GM13976 (cell line): ENCODE data around the gene CDK14.
A peak's percentile ranks its signal among the peaks of the same experiment; 100 is the strongest.

ENCODE experiments used
- DNase-seq: peaks from one replicate; pipeline ENCODE4 v3.0.0; 2012; ENCODE audit warnings: low spot score
- in situ Hi-C: fragments of 300-500 bp; cut with MboI; formaldehyde crosslinking; loops from one replicate; pipeline ENCODE4 v1.12.0; 2022; ENCODE audit warnings: low sequenced_read_pairs, mixed read lengths, inconsistent platforms; ENCODE audit not compliant: unreplicated experiment
- TF ChIP-seq, protein P1 (sequence below): IDR thresholded peaks from 2 replicates; pipeline ENCODE4 v1.5.1; 2012; ENCODE audit warnings: borderline replicate concordance, mild to moderate bottlenecking; ENCODE audit not compliant: insufficient read depth; ENCODE audit errors: extremely low read depth, missing control alignments, control extremely low read depth

The CDK14 gene

GRCh38 chr7:90869335-90869734, 273.2 kb downstream of the CDK14 start:
- TF ChIP-seq, protein P1, sequence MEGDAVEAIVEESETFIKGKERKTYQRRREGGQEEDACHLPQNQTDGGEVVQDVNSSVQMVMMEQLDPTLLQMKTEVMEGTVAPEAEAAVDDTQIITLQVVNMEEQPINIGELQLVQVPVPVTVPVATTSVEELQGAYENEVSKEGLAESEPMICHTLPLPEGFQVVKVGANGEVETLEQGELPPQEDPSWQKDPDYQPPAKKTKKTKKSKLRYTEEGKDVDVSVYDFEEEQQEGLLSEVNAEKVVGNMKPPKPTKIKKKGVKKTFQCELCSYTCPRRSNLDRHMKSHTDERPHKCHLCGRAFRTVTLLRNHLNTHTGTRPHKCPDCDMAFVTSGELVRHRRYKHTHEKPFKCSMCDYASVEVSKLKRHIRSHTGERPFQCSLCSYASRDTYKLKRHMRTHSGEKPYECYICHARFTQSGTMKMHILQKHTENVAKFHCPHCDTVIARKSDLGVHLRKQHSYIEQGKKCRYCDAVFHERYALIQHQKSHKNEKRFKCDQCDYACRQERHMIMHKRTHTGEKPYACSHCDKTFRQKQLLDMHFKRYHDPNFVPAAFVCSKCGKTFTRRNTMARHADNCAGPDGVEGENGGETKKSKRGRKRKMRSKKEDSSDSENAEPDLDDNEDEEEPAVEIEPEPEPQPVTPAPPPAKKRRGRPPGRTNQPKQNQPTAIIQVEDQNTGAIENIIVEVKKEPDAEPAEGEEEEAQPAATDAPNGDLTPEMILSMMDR: no peak
- no peak for DNase-seq
- in situ Hi-C loops: no loop called here

- TF ChIP-seq, protein P1: no peak
- in situ Hi-C loops: no loop called here
- no peak for DNase-seq
Measured at GRCh38 chr7:90876701-90877100, 280.6 kb downstream of the CDK14 start.

GRCh38 chr7:90877201-90877600, 281.1 kb downstream of the CDK14 start:
- TF ChIP-seq, protein P1: no peak
- in situ Hi-C loops: no loop called here
- peak; percentile 28 for DNase-seq

- in situ Hi-C loops: no loop called here
- TF ChIP-seq, protein P1: no peak
- DNase-seq: no peak
Measured at GRCh38 chr7:90879924-90880323, 283.8 kb downstream of the CDK14 start.

- no peak for DNase-seq
- TF ChIP-seq, protein P1: no peak
- in situ Hi-C loops: no loop called here
Measured at GRCh38 chr7:90886416-90886815, 290.3 kb downstream of the CDK14 start.

DNA sequence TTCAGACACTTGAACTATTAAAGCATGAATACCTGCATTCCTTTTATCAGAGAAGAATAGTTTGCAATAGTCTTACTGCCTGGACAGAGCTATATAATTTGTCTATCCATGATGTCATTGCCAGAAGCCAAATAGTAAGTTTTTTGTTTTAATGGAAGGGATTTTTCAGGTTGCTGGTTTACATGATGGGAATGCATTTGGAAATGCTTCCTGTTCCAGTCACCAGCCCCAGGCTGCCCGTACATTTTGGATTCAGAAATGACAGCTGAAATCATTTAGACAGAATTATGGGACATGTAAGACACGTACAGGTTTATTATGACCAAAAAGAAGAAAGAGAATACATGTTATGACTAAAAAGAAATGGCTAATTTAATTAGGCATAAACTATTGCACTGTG, 293.1 kb downstream of the CDK14 start:
- no peak for DNase-seq
- TF ChIP-seq, protein P1: no peak
- in situ Hi-C loops: no loop called here

DNA sequence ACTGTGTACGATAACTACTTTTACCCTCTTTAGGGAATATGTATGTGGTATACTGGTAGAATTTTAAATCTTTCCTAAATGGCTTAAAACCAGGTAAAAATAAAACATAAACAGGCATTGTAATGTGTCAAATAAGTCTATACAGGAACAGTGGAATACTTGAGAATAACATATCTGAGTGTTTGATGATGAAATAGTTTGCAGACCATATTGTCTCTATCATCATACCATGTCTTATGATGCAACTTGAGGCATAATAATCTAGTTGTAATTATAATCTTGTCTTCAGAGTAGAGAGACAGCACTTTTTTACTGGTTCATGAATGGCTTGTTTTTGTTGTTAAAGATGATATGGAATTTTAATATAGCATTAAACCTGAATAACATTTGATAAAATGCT, 293.5 kb downstream of the CDK14 start:
- DNase-seq: no peak
- in situ Hi-C loops: no loop called here
- TF ChIP-seq, protein P1: no peak
